SK-N-SH (cell line): Measurements from ENCODE around the gene PAFAH1B2. TPM values are rescaled to one million over a fixed set of nuclear protein-coding genes. Genes with fewer than 3 reads are reported as not detected.

Experiments used
- CTCF ChIA-PET: fragments of 300-600, 350-600 bp; formaldehyde crosslinking; extraction: SDS; loops from one replicate; lab custom pipeline; 2021; lab: Yijun Ruan, JAX
- POLR2A ChIA-PET: fragments of 350-600 bp; sonication (Branson Sonifier 250); formaldehyde crosslinking; extraction: SDS; loops from one replicate; lab custom pipeline; 2020; ENCODE audit warnings: antibody characterized with exemption, inconsistent platforms; lab: Yijun Ruan, JAX
- DNase-seq: peaks from one replicate; pipeline ENCODE4 v3.0.0; 2012
- H2AFZ ChIP-seq: fragments of 200-600 bp; sonication (generic); 2 replicates; pipeline ENCODE4 v1.8.1; 2016; ENCODE audit warnings: antibody characterized with exemption, mild to moderate bottlenecking, low read depth
- H3F3A ChIP-seq: fragments of 200-600 bp; sonication (generic); replicated peaks from 2 replicates; pipeline ENCODE3; 2016; ENCODE audit warnings: antibody characterized with exemption, mild to moderate bottlenecking; ENCODE audit not compliant: insufficient read depth
- H3K27ac ChIP-seq, 2 experiments: fragments of 200-500 bp in 1 of 2; fragments of 200-600 bp in 1 of 2; sonication (Bioruptor generic) in 1 of 2; sonication (generic), shearing (Covaris generic) in 1 of 2; 2 replicates each; pipeline versions ENCODE4 v1.5.1 to v1.6.1; 2014 to 2016; ENCODE audit warnings: low read depth in 2 of 2, inconsistent platforms in 1 of 2, low read length in 1 of 2, mild to moderate bottlenecking in 1 of 2, mixed read lengths in 1 of 2
- H3K27me3 ChIP-seq: fragments of 200-600 bp; sonication (generic), shearing (Covaris generic); 2 replicates; pipeline ENCODE4 v1.6.1; 2016; ENCODE audit warnings: mixed run types; ENCODE audit not compliant: insufficient read depth
- H3K36me3 ChIP-seq, 2 experiments: fragments of 200-500 bp in 1 of 2; fragments of 200-600 bp in 1 of 2; sonication (Bioruptor generic) in 1 of 2; sonication (generic) in 1 of 2; replicated peaks in 1 of 2; 2 replicates each; pipeline versions ENCODE3 to v1.5.1; 2014 to 2016; ENCODE audit warnings: low read length in 1 of 2, mild to moderate bottlenecking in 1 of 2; ENCODE audit not compliant: insufficient read depth in 2 of 2, control insufficient read depth in 1 of 2
- H3K4me1 ChIP-seq, 2 experiments: fragments of 200-500 bp in 1 of 2; fragments of 200-600 bp in 1 of 2; sonication (Bioruptor generic) in 1 of 2; sonication (generic), shearing (Covaris generic) in 1 of 2; 2 replicates each; pipeline versions ENCODE4 v1.5.1 to v1.6.1; 2014 to 2016; ENCODE audit warnings: low read depth in 1 of 2, low read length in 1 of 2, mixed run types in 1 of 2; ENCODE audit not compliant: insufficient read depth in 2 of 2, control insufficient read depth in 1 of 2
- H3K4me2 ChIP-seq: fragments of 200-600 bp; sonication (generic), shearing (Covaris generic); 2 replicates; pipeline ENCODE4 v1.6.1; 2017; ENCODE audit warnings: mixed run types
- H3K4me3 ChIP-seq, 2 experiments: fragments of 200-500 bp in 1 of 2; fragments of 200-600 bp in 1 of 2; sonication (Bioruptor generic) in 1 of 2; sonication (generic), shearing (Covaris generic) in 1 of 2; 2 replicates each; pipeline versions ENCODE4 v1.5.1 to v1.8.1; 2014 to 2016; ENCODE audit warnings: low read depth in 2 of 2, inconsistent platforms in 1 of 2, low read length in 1 of 2, mild to moderate bottlenecking in 1 of 2, mixed read lengths in 1 of 2, moderate library complexity in 1 of 2
- H3K79me2 ChIP-seq: fragments of 200-600 bp; sonication (generic); 2 replicates; pipeline ENCODE4 v1.8.1; 2017; ENCODE audit warnings: mild to moderate bottlenecking; ENCODE audit not compliant: insufficient read depth
- H3K9ac ChIP-seq: fragments of 200-600 bp; sonication (generic); 2 replicates; pipeline ENCODE4 v1.6.1; 2017; ENCODE audit warnings: mixed run types
- H3K9me2 ChIP-seq: fragments of 200-600 bp; sonication (generic); 2 replicates; pipeline ENCODE4 v1.6.1; 2017; ENCODE audit warnings: mixed run types
- H3K9me3 ChIP-seq: fragments of 200-600 bp; sonication (generic); 2 replicates; pipeline ENCODE4 v1.6.1; 2017; ENCODE audit warnings: mixed run types, mild to moderate bottlenecking, moderate library complexity
- H4K20me1 ChIP-seq: fragments of 200-600 bp; sonication (generic); 2 replicates; pipeline ENCODE4 v1.6.1; 2017; ENCODE audit warnings: mild to moderate bottlenecking, mixed run types; ENCODE audit not compliant: insufficient read depth
- CHD2 ChIP-seq: fragments of 150-350 bp; IDR thresholded peaks from 2 replicates; pipeline ENCODE4 v1.6.1; 2018; ENCODE audit warnings: low read length; ENCODE audit not compliant: partially characterized antibody
- EZH2phosphoT487 ChIP-seq: fragments of 200-600 bp; sonication (generic); IDR thresholded peaks from 2 replicates; pipeline ENCODE4 v1.6.1; 2017; ENCODE audit warnings: low read depth, mixed run types, mild to moderate bottlenecking, antibody characterized with exemption, moderate library complexity, borderline replicate concordance
- FOXJ3 ChIP-seq: sonication (generic); formaldehyde crosslinking; IDR thresholded peaks from 2 replicates; pipeline ENCODE4 v1.5.1; 2020; ENCODE audit warnings: mild to moderate bottlenecking, missing genetic modification reagents
- FOXM1 ChIP-seq: IDR thresholded peaks from 2 replicates; pipeline ENCODE4 v1.4.0; 2012; ENCODE audit warnings: low read depth, mild to moderate bottlenecking
- GABPA ChIP-seq: IDR thresholded peaks from 2 replicates; pipeline ENCODE4 v1.4.0; 2012; ENCODE audit warnings: low read depth, mild to moderate bottlenecking
- GATA2 ChIP-seq: sonication (generic); formaldehyde crosslinking; IDR thresholded peaks from 2 replicates; pipeline ENCODE4 v1.5.0; 2020; ENCODE audit warnings: mild to moderate bottlenecking, missing genetic modification reagents
- JUND ChIP-seq: IDR thresholded peaks from 2 replicates; pipeline ENCODE4 v1.4.0; 2012
- MEF2A ChIP-seq: IDR thresholded peaks from 2 replicates; pipeline ENCODE4 v1.4.0; 2012; ENCODE audit warnings: low read depth, borderline replicate concordance
- NFIC ChIP-seq: IDR thresholded peaks from 2 replicates; pipeline ENCODE4 v1.4.0; 2012; ENCODE audit warnings: borderline replicate concordance
- PBX3 ChIP-seq: IDR thresholded peaks from 2 replicates; pipeline ENCODE4; 2012
- POLR2AphosphoS5 ChIP-seq: IDR thresholded peaks from 2 replicates; pipeline ENCODE4 v1.6.1; 2012; ENCODE audit warnings: low read depth, low read length
- RFX5 ChIP-seq: IDR thresholded peaks from 2 replicates; pipeline ENCODE4 v1.6.1; 2012; ENCODE audit warnings: mild to moderate bottlenecking, improper control_type of control experiment, low read length
- SMC3 ChIP-seq: IDR thresholded peaks from 2 replicates; pipeline ENCODE4 v1.6.1; 2012; ENCODE audit warnings: low read depth, low read length, improper control_type of control experiment
- USF2 ChIP-seq: fragments of 150-350 bp; IDR thresholded peaks from 2 replicates; pipeline ENCODE4 v1.6.1; 2017; ENCODE audit warnings: antibody characterized with exemption, low read length, low read depth, borderline replicate concordance
- WGBS: methylation state at CpG from one replicate; pipeline ENCODE4 v1.1.6; 2017; ENCODE audit warnings: low lambda C conversion rate; 5-methylcytosine and 5-hydroxymethylcytosine counted together
- polyA plus RNA-seq, 3 experiments: library from polyadenylated mRNA; depleted of rRNA; stranded (reverse); fragments of >200 nt; gene quantifications; 2 replicates each; pipeline ENCODE4 v1.2.3, GENCODE V29; 2012
- TF ChIP-seq, protein P1 (sequence below): IDR thresholded peaks from 2 replicates; pipeline ENCODE4 v1.4.0; 2012; ENCODE audit warnings: low read depth, borderline replicate concordance
- TF ChIP-seq, protein P2 (sequence below): IDR thresholded peaks from 2 replicates; pipeline ENCODE4 v1.4.0; 2012; ENCODE audit warnings: low read depth, borderline replicate concordance

The PAFAH1B2 gene
- polyA plus RNA-seq, 1 of the 3 experiments (the other 2 are of a cell fraction): 19.6 TPM

- Histone ChIP-seq H3K4me3 (no peak overlapping the region), H3K27me3 (no peaks in the 10 kb centered on the region), H3K4me2 (no peak overlapping the region), H3K36me3 (peaks cover 23 to 68% of the 10 kb centered on the region in 2 experiments)
- TF ChIP-seq RFX5 (no peak), EZH2phosphoT487 (no peak), PBX3 (no peak), USF2 (no peak), GATA2 (CRISPR knock-in tag) (no peak), POLR2AphosphoS5 (no peak), GABPA (no peak), FOXJ3 (CRISPR knock-in tag) (no peak), MEF2A (no peak), JUND (no peak)
- TF ChIP-seq, all 33 proteins: peak for 0
- Histone ChIP-seq H4K20me1 (no peaks in the 10 kb centered on the region), H2AFZ (no peak overlapping the region), H3F3A (peaks cover 13% of the 10 kb centered on the region), H3K4me1 (peaks cover 2 to 11% of the 10 kb centered on the region in 2 experiments; a peak in 2 of 4 replicates), H3K9ac (no peak overlapping the region), H3K79me2 (peaks cover 3% of the 10 kb centered on the region; the same call in 1 of the 2 replicates), H3K27ac (no peak overlapping the region), H3K9me3 (no peaks in the 10 kb centered on the region), H3K9me2 (no peaks in the 10 kb centered on the region)
- POLR2A ChIA-PET: no interaction called here
- CTCF ChIA-PET: interaction anchor here (0.5 to 5.4 kb wide), 4 partner anchors 41 to 125 kb away, joined by 3 to 54 read pairs (median 13); partner anchors contain the start of gene SIDT2
- WGBS: 87% methylated on average over 16 of the region's 17 CpGs
- DNase-seq: no peak
These were observed 79.9 kb downstream of the PAFAH1B2 start for GRCh38 chr11:117223741-117224689.

GRCh38 chr11:117225553-117226170 lies 81.6 kb downstream of the PAFAH1B2 start:
- H3K27ac ChIP-seq: no peak overlapping the region
- no peak overlapping the region for H3K4me2 ChIP-seq
- DNase-seq: no peak
- peaks cover 25 to 67% of the 10 kb centered on the region in 2 experiments for H3K36me3 ChIP-seq
- peaks cover 16% of the 10 kb centered on the region for H3K79me2 ChIP-seq
- no peak overlapping the region for H3K4me3 ChIP-seq
- no peaks in the 10 kb centered on the region for H3K9me2 ChIP-seq
- ChIA-PET POLR2A (no interaction called here), CTCF (interaction anchor here (0.6 to 5.4 kb wide), 24 partner anchors 7 to 439 kb away, joined by 3 to 54 read pairs (median 5); partner anchors contain the start of genes APOA5 and SIDT2)
- whole genome bisulfite sequencing: 88% methylated on average over 7 of the region's 9 CpGs
- H3K4me1 ChIP-seq: peaks cover 10 to 14% of the 10 kb centered on the region in 2 experiments; a peak in 3 of 4 replicates
- H3K9ac ChIP-seq: no peak overlapping the region
- H3F3A ChIP-seq: peaks cover 13% of the 10 kb centered on the region
- no peak overlapping the region for H2AFZ ChIP-seq
- peaks cover 3% of the 10 kb centered on the region; the same call in 1 of the 2 replicates for H4K20me1 ChIP-seq
- H3K9me3 ChIP-seq: no peaks in the 10 kb centered on the region
- no peaks in the 10 kb centered on the region for H3K27me3 ChIP-seq
- TF ChIP-seq, protein P1, sequence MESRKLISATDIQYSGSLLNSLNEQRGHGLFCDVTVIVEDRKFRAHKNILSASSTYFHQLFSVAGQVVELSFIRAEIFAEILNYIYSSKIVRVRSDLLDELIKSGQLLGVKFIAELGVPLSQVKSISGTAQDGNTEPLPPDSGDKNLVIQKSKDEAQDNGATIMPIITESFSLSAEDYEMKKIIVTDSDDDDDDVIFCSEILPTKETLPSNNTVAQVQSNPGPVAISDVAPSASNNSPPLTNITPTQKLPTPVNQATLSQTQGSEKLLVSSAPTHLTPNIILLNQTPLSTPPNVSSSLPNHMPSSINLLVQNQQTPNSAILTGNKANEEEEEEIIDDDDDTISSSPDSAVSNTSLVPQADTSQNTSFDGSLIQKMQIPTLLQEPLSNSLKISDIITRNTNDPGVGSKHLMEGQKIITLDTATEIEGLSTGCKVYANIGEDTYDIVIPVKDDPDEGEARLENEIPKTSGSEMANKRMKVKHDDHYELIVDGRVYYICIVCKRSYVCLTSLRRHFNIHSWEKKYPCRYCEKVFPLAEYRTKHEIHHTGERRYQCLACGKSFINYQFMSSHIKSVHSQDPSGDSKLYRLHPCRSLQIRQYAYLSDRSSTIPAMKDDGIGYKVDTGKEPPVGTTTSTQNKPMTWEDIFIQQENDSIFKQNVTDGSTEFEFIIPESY: no peak
- TF ChIP-seq NFIC: no peak
- TF ChIP-seq CHD2: no peak
- TF ChIP-seq SMC3: no peak
- no peak for TF ChIP-seq MEF2A
- TF ChIP-seq FOXM1: no peak
- no peak for TF ChIP-seq RFX5
- TF ChIP-seq, protein P2, sequence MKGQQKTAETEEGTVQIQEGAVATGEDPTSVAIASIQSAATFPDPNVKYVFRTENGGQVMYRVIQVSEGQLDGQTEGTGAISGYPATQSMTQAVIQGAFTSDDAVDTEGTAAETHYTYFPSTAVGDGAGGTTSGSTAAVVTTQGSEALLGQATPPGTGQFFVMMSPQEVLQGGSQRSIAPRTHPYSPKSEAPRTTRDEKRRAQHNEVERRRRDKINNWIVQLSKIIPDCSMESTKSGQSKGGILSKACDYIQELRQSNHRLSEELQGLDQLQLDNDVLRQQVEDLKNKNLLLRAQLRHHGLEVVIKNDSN: no peak
- TF ChIP-seq JUND: no peak
- no peak for TF ChIP-seq FOXJ3 (CRISPR knock-in tag)
- TF ChIP-seq PBX3: no peak
